ENCODE measurements around the gene TNFAIP2. TPM values are rescaled to one million over a fixed set of nuclear protein-coding genes. Genes with fewer than 3 reads are reported as not detected.

The TNFAIP2 gene, protein sequence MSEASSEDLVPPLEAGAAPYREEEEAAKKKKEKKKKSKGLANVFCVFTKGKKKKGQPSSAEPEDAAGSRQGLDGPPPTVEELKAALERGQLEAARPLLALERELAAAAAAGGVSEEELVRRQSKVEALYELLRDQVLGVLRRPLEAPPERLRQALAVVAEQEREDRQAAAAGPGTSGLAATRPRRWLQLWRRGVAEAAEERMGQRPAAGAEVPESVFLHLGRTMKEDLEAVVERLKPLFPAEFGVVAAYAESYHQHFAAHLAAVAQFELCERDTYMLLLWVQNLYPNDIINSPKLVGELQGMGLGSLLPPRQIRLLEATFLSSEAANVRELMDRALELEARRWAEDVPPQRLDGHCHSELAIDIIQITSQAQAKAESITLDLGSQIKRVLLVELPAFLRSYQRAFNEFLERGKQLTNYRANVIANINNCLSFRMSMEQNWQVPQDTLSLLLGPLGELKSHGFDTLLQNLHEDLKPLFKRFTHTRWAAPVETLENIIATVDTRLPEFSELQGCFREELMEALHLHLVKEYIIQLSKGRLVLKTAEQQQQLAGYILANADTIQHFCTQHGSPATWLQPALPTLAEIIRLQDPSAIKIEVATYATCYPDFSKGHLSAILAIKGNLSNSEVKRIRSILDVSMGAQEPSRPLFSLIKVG
- under 1 TPM; 0.20 to 0.50 TPM for total RNA-seq

DNA sequence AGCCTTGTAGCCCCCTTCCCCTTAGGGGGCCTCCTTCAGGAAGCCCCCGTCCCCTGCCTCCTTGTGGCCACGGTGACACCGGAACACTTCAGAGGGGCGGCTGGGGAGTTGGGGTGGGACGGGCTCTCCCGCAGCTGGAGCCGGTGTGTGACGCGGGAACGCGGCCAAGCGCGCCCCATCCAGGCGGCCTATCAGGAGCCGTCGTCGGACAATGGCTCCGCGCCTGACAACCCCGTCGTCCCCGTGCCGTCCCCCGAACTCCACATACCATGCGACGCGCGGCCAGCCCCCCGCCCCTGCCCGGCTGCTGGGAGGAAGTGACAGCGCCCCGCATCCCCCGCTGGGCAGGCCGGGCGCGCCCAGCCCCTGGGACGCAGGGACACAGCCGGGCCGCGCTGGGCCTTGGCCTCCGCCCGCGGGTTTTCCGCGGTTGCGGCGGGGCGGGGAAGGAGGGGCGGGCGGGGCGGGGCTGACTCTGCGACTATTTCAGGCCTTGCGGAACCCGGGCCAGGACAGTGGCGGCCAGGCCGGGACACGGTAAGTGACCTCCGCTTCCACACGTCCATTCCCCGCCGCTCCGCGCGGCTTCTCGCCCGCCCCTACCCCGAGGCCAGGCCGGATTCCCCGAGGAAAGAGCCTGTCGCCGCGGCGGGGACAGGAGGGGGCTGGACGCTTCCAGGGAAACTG lies at the start of gene TNFAIP2:
Gene TNFAIP2, plus strand, starts transcription at position 515 of the 687 bp plus-strand sequence. CDS start 2,997 bp downstream, outside the sequence.
- CTCF ChIA-PET, result no interaction called here
- no peak for DNase-seq
- Mint-ChIP-seq H3K36me3 (ENCODE audit: low read depth) (no peaks in the 10 kb centered on the region), H3K27me3 (peaks cover 26% of the 10 kb centered on the region), H3K27ac (no peak within 1 kb of the TSS), H3K4me1 (peaks cover 2% of the 10 kb centered on the region), H3K9me3 (no peaks in the 10 kb centered on the region), H3K4me3 (no peak within 1 kb of the TSS)
- POLR2A ChIA-PET, result no interaction called here

DNA sequence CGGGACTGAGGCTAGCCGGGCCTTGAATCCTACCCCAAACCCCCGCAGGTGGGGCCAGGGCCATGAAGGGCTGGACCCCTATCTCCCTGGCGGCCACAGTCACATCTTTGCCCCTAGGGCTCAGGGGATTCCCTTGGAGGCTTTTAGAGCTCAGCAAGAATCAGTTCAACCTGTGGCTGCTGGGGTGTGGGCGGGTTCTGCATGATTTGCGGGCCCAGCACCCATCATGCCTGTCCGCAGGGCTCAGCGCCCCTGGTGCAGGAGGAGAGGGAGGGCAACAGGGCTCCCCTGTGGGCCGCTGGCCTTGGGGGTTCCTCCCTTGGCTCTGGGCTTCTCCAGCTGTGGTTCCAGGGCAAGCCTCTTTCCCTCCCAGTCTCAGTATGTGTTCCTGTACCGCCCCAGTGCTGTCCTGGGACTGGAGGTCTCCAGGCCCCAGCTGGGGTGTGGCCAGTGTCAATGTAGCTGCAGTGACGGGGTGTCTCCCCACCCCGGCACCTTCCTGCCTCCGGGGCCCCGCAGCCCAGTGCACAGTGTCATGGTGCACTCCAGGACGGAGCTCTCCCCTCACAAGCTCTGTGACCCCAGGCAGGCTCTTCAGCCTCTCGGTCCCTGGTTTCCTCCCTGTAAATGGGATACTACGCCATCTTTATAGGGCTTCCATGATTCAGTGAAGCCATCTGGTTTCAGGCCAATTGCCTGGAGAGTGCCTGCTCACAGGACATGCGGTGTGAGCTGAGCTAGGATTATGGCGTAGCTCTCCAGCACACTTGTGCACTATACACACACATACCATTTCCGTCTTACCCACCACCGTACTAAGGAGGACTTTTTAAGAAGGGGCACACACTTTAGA lies 49.2 kb upstream of the TNFAIP2 start:
- no peak for DNase-seq
- Mint-ChIP-seq H3K27ac (no peak overlapping the region), H3K36me3 (ENCODE audit: low read depth) (no peaks in the 10 kb centered on the region), H3K4me3 (no peak overlapping the region), H3K4me1 (peaks cover 4% of the 10 kb centered on the region), H3K9me3 (no peaks in the 10 kb centered on the region), H3K27me3 (peaks cover 5% of the 10 kb centered on the region)
- POLR2A ChIA-PET, result no interaction called here
- CTCF ChIA-PET, result interaction anchor here (1.1 to 1.6 kb wide), 4 partner anchors 8 to 379 kb away, joined by 3 to 7 read pairs (median 4); no protein-coding TSS in a partner anchor

DNA sequence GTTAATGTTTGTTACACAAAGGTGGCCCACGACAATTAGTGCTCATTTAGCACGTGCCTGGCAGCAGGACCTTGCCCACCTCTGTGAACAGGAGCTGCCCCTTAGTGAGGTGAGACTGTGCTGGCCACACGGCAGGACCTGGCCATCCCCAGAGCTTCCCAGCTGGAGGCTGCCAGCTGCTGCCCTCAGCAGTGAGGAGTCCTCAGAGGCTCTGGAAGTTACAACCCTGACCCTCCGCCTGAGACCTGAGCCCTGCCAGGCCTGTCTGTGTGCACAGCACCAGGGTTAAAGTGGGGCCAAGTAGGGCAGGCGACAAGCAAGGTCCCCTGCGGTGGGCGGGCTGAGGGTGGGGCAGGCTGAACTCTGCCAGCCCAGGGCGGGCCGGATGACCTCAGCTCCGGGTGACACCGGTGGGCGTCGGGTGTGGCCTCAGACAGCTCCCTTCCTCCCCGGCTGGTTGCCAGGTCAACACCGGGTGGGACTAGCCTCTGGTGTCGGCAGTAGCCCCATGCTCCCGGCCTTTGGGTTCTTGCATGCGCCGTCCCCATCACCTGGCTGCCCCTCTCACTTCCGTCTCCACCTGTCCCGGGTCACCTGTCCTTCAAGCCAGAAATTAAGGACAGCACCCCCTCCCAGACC lies 48.4 kb upstream of the TNFAIP2 start:
- no peak overlapping the region for H3K4me3 Mint-ChIP-seq
- POLR2A ChIA-PET, result no interaction called here
- no peak for DNase-seq

DNA sequence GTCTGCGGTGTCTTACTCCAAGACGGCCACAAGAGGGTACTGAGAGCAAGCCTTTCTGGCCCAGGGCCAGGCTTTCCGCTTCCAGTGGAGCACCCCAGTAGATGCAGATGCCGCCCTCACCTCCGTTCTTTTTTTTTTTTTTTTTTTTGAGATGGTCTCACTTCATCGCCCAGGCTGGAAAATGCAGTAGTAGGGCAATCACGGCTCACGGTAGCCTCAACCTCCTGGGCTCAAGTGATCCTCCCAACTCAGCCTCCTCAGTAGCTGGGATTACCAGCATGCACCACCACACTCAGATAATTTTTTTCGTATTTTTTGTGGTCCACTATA lies 44.9 kb upstream of the TNFAIP2 start:
- Mint-ChIP-seq H3K36me3 (ENCODE audit: low read depth) (no peaks in the 10 kb centered on the region), H3K4me3 (no peak overlapping the region), H3K4me1 (peaks cover 4% of the 10 kb centered on the region), H3K27me3 (peaks cover 5% of the 10 kb centered on the region), H3K9me3 (no peaks in the 10 kb centered on the region), H3K27ac (no peak overlapping the region)
- CTCF ChIA-PET, result interaction anchor here (0.6 to 1.6 kb wide), 10 partner anchors 8 to 634 kb away, joined by 3 to 9 read pairs (median 4); no protein-coding TSS in a partner anchor
- POLR2A ChIA-PET, result no interaction called here
- peak; percentile 77 for DNase-seq

More for the DNA sequence above, 48.4 kb upstream of the TNFAIP2 start:
- Mint-ChIP-seq H3K36me3 (ENCODE audit: low read depth) (no peaks in the 10 kb centered on the region), H3K9me3 (no peaks in the 10 kb centered on the region), H3K27ac (no peak overlapping the region), H3K27me3 (peaks cover 5% of the 10 kb centered on the region), H3K4me1 (peaks cover 4% of the 10 kb centered on the region)
- CTCF ChIA-PET, result interaction anchor here (1.0 to 1.6 kb wide), 5 partner anchors 9 to 380 kb away, joined by 3 to 7 read pairs (median 3); no protein-coding TSS in a partner anchor

DNA sequence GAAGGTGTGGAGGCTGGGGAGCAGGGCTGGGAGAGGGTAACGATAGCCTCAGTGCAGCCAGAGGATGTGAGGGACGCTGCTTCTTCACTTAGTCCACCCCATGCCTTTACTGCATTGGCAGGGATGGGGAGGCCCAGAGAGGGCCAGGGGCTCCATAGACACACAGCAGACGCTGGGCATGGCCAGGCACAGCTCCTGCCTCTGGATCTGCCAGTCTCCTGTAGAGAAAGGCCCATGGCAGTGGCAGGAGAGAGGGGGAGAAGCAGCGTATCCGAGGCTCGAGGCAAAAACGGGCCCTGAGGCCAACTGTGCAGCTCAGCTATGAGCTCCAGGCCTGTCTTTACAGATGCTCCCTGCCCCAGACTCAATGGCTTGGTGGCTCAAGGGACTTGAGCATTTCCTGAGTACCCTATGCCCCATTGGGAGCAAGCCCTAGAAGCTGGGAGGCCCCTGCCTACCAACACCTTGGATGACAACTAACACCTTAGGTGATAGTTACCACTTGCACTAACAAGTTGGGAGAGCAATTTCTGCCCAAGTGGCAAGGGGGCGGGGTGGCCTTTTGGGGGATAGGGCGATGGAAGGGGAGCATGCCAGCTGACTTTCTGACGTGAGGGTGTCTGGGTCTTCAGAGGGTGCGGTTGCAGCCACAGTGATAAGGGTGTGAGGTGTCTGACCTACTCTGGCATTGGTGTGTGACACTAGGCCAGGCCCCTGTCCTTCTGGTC lies 44.2 kb upstream of the TNFAIP2 start:
- H3K4me1 Mint-ChIP-seq, result peaks cover 4% of the 10 kb centered on the region
- H3K9me3 Mint-ChIP-seq, result no peaks in the 10 kb centered on the region
- H3K27me3 Mint-ChIP-seq, result peaks cover 6% of the 10 kb centered on the region
- ChIA-PET CTCF (interaction anchor here (0.6 to 1.6 kb wide), 10 partner anchors 8 to 635 kb away, joined by 3 to 9 read pairs (median 4); no protein-coding TSS in a partner anchor), POLR2A (no interaction called here)
- H3K27ac Mint-ChIP-seq, result no peak overlapping the region
- H3K36me3 Mint-ChIP-seq (ENCODE audit: low read depth), result no peaks in the 10 kb centered on the region
- H3K4me3 Mint-ChIP-seq, result no peak overlapping the region
- DNase-seq, result no peak

DNA sequence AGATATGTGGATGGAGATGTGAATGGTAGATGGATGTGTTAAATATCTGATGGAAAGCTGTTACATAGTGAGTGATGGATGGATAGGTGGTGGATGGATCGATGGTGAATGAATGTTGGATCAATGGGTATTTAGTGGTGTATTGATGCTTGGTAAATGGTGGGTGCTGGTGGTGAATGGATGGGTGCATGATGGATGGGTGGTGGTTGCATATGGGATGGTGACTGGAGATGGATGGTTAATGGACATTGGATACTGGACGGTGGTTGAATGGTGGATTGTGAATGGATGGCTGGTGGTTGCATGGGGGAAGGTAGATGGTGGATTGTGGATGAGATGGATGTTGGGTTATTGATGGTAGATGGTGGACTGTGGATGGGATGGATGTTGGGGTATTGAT lies 41.3 kb upstream of the TNFAIP2 start:
- no peak for DNase-seq
- H3K27me3 Mint-ChIP-seq, result peaks cover 8% of the 10 kb centered on the region
- H3K4me3 Mint-ChIP-seq, result no peak overlapping the region
- no peak overlapping the region for H3K27ac Mint-ChIP-seq
- ChIA-PET POLR2A (no interaction called here), CTCF (no interaction called here)
- no peaks in the 10 kb centered on the region for H3K9me3 Mint-ChIP-seq
- no peaks in the 10 kb centered on the region for H3K4me1 Mint-ChIP-seq
- no peaks in the 10 kb centered on the region for H3K36me3 Mint-ChIP-seq (ENCODE audit: low read depth)

DNA sequence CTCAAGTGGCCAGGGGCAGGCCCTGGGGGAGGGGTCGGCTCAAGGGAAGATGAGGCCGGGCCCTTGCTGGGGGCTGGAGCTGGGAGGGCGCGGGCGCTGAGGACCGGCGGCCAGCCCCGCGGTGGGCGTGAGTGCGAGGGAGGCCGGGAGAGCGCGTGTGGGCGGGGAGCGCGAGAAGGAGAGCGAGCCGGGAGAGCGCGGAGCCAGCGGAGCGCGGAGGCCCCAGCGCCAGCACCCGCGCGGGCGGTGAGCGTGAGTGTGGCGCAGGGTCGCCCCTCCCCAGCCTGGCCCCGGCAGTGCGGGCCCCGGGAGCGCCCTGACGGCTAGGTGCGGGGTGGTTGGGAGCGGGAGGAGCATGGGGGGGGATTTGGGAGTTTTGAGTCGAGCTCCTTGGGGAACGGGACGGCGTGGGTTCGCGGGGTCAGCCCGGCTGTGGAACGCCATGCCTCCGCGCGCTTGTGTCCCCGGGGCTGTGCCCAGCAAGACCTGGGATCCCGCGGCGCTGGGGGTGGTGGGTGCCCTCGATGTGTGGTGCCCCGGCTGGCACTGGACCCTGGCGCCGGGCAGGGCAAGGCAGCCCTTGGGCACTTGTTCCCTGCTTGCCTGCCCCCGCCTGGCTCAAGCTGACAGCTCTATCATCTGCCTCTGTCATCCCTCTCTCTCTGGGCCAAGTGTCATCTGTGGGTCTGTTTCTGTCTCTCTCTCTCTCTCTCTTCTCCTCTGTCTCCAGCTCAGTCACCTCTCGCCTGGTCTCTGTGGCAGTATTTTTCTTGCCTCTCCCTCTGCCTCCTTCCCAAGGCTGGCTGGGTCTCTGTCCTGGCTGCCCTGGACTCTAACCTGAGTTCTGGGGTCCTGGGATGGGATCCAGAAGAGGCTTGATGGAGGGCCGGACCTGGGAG lies 39.0 kb upstream of the TNFAIP2 start, which contains the start of gene LBHD2:
Gene LBHD2, plus strand, starts transcription at position 190 of the 899 bp plus-strand sequence. CDS start 1,803 bp downstream, outside the sequence.
- Mint-ChIP-seq H3K27ac (no peak within 1 kb of the TSS), H3K27me3 (peaks cover 8% of the 10 kb centered on the region), H3K4me3 (no peak within 1 kb of the TSS), H3K9me3 (no peaks in the 10 kb centered on the region), H3K36me3 (ENCODE audit: low read depth) (no peaks in the 10 kb centered on the region), H3K4me1 (no peaks in the 10 kb centered on the region)
- CTCF ChIA-PET, result interaction anchor here (0.8 to 1.5 kb wide), 2 partner anchors 12 to 21 kb away, joined by 4 to 5 read pairs; no protein-coding TSS in a partner anchor
- POLR2A ChIA-PET, result no interaction called here
- DNase-seq, result no peak

DNA sequence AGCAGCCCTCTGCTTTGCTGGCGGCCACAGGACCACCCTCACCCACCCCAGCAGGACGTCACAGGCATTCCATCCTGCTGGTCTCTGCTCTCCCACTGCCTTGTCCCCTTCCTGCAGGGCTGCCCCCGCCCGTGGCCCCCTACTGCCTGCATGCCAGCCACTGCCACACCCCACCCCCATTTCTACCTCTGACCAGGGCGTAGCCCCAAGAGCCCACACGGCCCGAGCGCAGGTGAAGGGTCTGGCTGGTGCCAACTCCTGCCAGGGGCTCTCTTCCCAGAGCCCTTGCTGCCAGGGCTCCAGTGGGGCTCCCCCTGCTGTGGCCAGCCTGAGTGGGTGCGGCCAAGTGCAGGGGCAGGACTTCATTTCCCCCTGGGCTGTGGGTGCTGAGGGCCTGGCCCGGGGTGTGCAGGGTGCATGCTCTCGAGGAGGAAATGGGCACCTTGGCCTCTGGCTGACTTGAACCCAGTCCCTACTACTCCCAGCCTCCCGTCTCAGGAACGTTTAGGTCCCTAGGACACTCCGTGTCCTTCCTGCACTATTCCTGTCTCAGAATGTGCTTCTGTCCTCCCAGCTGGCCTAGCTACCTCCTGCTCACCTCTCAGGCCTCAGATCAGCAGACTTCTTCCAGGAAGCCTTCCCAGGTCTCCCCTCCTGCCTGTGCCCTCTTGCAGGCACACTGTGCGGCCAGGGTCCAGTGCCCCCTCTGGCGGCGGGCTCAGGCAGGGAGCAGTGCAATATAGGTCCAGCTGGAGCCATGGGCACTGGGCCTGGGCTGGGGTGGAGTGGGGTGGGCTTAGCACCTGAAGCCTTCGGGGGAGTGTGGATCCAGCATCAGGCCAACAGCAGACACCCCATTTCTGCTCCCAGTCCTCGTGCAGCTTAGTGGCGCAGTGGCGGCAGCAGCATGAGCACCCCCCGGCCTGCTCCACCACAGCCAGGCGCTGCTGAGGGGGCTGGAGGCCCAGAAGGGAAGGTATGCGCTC lies 37.9 kb upstream of the TNFAIP2 start:
- no peak for DNase-seq
- Mint-ChIP-seq H3K27me3 (peaks cover 8% of the 10 kb centered on the region), H3K36me3 (ENCODE audit: low read depth) (no peaks in the 10 kb centered on the region), H3K4me1 (no peaks in the 10 kb centered on the region), H3K9me3 (no peaks in the 10 kb centered on the region), H3K4me3 (no peak overlapping the region), H3K27ac (no peak overlapping the region)
- POLR2A ChIA-PET, result no interaction called here
- CTCF ChIA-PET, result interaction anchor here (0.8 kb wide), 1 partner anchor 11 kb away, joined by 4 read pairs; no protein-coding TSS in a partner anchor

DNA sequence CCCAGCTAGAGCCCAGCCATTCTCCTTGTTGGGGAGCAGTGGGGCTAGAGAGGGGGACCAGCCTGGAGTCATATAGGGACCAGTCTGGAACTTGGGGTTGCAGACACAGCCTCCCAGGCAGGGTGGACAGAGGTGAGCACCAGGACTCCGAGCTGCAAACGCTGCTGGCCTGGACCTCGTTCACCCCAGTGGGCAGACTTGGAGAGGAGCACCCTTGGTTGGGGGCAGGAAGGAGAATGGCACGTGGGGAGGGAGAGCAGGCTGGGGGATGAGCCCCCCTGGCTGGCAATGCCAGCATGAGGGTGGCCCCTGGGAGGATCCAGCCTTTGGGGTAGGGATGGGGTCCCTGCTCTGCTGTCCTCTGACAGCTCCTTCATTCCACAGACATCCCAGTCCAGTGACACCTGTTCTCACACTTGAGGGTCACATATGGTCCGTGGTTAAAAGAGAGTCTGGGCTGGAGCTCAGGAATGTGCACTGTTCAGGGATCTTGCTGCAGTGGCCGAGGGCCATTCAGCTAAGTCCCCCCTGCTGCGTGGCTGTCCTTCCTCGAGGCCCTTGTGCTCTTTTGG lies 36.4 kb upstream of the TNFAIP2 start:
- no peak for DNase-seq
- H3K36me3 Mint-ChIP-seq (ENCODE audit: low read depth), result no peaks in the 10 kb centered on the region
- H3K27ac Mint-ChIP-seq, result no peak overlapping the region
- no peaks in the 10 kb centered on the region for H3K9me3 Mint-ChIP-seq
- no peak overlapping the region for H3K4me3 Mint-ChIP-seq
- peaks cover 6% of the 10 kb centered on the region for H3K4me1 Mint-ChIP-seq
- CTCF ChIA-PET, result interaction anchor here (1.2 kb wide), 1 partner anchor 8 kb away, joined by 4 read pairs; no protein-coding TSS in a partner anchor
- POLR2A ChIA-PET, result no interaction called here
- H3K27me3 Mint-ChIP-seq, result peaks cover 8% of the 10 kb centered on the region

DNA sequence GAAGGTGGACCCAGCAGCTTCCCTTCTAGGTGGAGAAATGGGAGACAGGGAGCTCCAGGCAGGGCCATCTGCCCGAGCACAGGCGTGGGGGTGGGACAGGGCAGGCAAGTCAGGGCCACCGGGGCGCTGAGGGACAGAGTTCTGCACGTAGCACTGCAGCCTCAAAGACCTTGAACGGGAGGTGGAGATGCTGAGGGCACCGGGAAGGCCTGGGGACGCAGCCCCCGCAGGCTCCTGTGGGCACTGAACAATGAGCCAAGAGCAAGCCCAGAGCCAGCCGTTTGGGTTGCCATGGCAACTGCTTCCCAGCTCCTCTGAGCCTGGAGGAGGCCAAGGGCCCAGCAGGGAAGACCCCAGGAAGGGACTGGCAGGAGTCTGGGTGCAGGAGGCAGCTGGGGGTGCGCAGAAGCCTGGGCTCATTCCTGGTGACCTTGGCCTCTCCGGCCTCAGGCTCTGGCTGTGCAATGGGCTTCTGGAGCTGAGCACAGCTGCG lies 35.9 kb upstream of the TNFAIP2 start:
- peaks cover 8% of the 10 kb centered on the region for H3K27me3 Mint-ChIP-seq

More for the DNA sequence above, 35.9 kb upstream of the TNFAIP2 start:
- H3K36me3 Mint-ChIP-seq (ENCODE audit: low read depth), result no peaks in the 10 kb centered on the region
- no peaks in the 10 kb centered on the region for H3K9me3 Mint-ChIP-seq
- H3K4me1 Mint-ChIP-seq, result peaks cover 7% of the 10 kb centered on the region
- ChIA-PET POLR2A (no interaction called here), CTCF (interaction anchor here (1.2 kb wide), 1 partner anchor 9 kb away, joined by 4 read pairs; no protein-coding TSS in a partner anchor)
- no peak overlapping the region for H3K27ac Mint-ChIP-seq
- DNase-seq, result no peak
- no peak overlapping the region for H3K4me3 Mint-ChIP-seq
